Colonic mucosa (tissue), 4 donors: ENCODE measurements around the gene ANXA8. TPM values are rescaled to one million over a fixed set of nuclear protein-coding genes. Genes with fewer than 3 reads are reported as not detected.

ENCODE experiments used
- DNase-seq: peaks from one replicate; pipeline ENCODE4 v3.0.0-alpha.2; 2020
- H3K27ac ChIP-seq: fragments of 200-600 bp; one replicate; pipeline ENCODE4 v1.8.0; 2021
- H3K27me3 ChIP-seq: fragments of 200-600 bp; one replicate; pipeline ENCODE4 v1.8.0; 2021
- H3K36me3 ChIP-seq: fragments of 200-600 bp; one replicate; pipeline ENCODE4 v1.8.0; 2021
- H3K4me1 ChIP-seq: fragments of 200-600 bp; one replicate; pipeline ENCODE4 v1.8.0; 2021; ENCODE audit warnings: mild to moderate bottlenecking
- H3K4me3 ChIP-seq: fragments of 200-600 bp; one replicate; pipeline ENCODE4 v1.8.0; 2021
- H3K9ac ChIP-seq, 2 donors: one replicate each; pipeline ENCODE4 v1.7.0; 2013; ENCODE audit warnings: control low read depth in 2 of 2, low read depth in 2 of 2, low read length in 2 of 2
- H3K9me3 ChIP-seq: fragments of 200-600 bp; one replicate; pipeline ENCODE4 v1.8.0; 2021
- CTCF ChIP-seq: fragments of 200-600 bp; IDR thresholded peaks from one replicate; pipeline ENCODE4 v1.8.0; 2022; ENCODE audit warnings: antibody characterized with exemption, mild to moderate bottlenecking
- intact Hi-C: fragments of 100-400 bp; cut with DNase I; formaldehyde crosslinking; loops from one replicate; pipeline ENCODE4 v1.14.1; 2022
- total RNA-seq, 2 donors: library from RNA; stranded (reverse); fragmentation: NEBNext Ultra II Directional in 1 of 2; extraction: Animal tissue kit (Norgen Biotek cat#: 25700) in 1 of 2; gene quantifications; one replicate each; pipeline ENCODE4 v1.2.1, GENCODE V29; 2021
- donor health status: healthy.
- donor health status: DM: no; HTN: no; CAD: no.
- donor health status: DM: no; HTN: no; CAD: no.

Gene ANXA8
- total RNA-seq, 2 donors from 2014 or later: not detected

GRCh38 chr10:47454780-47455058 lies 29.2 kb downstream of the ANXA8 start:
- H3K9me3 ChIP-seq: no peaks in the 10 kb centered on the region
- no peak for TF ChIP-seq CTCF
- intact Hi-C loops: no loop called here

GRCh38 chr10:47454008-47454779 lies 29.7 kb downstream of the ANXA8 start:
- no peaks in the 10 kb centered on the region for H3K4me1 ChIP-seq
- TF ChIP-seq CTCF: no peak
- H3K9me3 ChIP-seq: no peaks in the 10 kb centered on the region
- no peak overlapping the region for H3K4me3 ChIP-seq
- no peak for DNase-seq
- H3K9ac ChIP-seq: no peak overlapping the region
- no peak overlapping the region for H3K27ac ChIP-seq
- intact Hi-C loops: no loop called here
- no peaks in the 10 kb centered on the region for H3K36me3 ChIP-seq
- H3K27me3 ChIP-seq: no peaks in the 10 kb centered on the region

More at GRCh38 chr10:47454780-47455058, 29.2 kb downstream of the ANXA8 start:
- Histone ChIP-seq H3K27me3 (no peaks in the 10 kb centered on the region), H3K27ac (no peak overlapping the region), H3K9ac (no peak overlapping the region), H3K4me3 (no peak overlapping the region), H3K4me1 (no peaks in the 10 kb centered on the region), H3K36me3 (no peaks in the 10 kb centered on the region)
- DNase-seq: no peak

GRCh38 chr10:47453141-47454007 lies 30.5 kb downstream of the ANXA8 start:
- Histone ChIP-seq H3K9me3 (no peaks in the 10 kb centered on the region), H3K27me3 (no peaks in the 10 kb centered on the region), H3K27ac (no peak overlapping the region), H3K4me1 (no peaks in the 10 kb centered on the region), H3K36me3 (no peaks in the 10 kb centered on the region), H3K4me3 (no peak overlapping the region), H3K9ac (no peak overlapping the region)
- no peak for TF ChIP-seq CTCF
- intact Hi-C loops: no loop called here
- no peak for DNase-seq

- H3K27ac ChIP-seq: no peak overlapping the region
- no peaks in the 10 kb centered on the region for H3K4me1 ChIP-seq
- H3K9ac ChIP-seq: no peak overlapping the region
- no peak overlapping the region for H3K4me3 ChIP-seq
- H3K27me3 ChIP-seq: no peaks in the 10 kb centered on the region
- intact Hi-C loops: no loop called here
- TF ChIP-seq CTCF: no peak
- no peaks in the 10 kb centered on the region for H3K36me3 ChIP-seq
- no peaks in the 10 kb centered on the region for H3K9me3 ChIP-seq
- no peak for DNase-seq
These were observed 31.3 kb downstream of the ANXA8 start for GRCh38 chr10:47452495-47453140.

- Histone ChIP-seq H3K27me3 (no peaks in the 10 kb centered on the region), H3K9ac (no peak overlapping the region), H3K27ac (no peak overlapping the region), H3K4me3 (no peak overlapping the region), H3K4me1 (no peaks in the 10 kb centered on the region), H3K9me3 (no peaks in the 10 kb centered on the region), H3K36me3 (no peaks in the 10 kb centered on the region)
- DNase-seq: no peak
- TF ChIP-seq CTCF: no peak
- intact Hi-C loops: no loop called here
These were observed 31.9 kb downstream of the ANXA8 start for GRCh38 chr10:47451998-47452494.
